OCI-LY7 (cell line): ENCODE data around the gene ACER1.

ENCODE experiments used
- CTCF ChIP-seq: fragments of 200-600 bp; sonication (generic); conservative IDR thresholded peaks from 2 replicates; pipeline ENCODE4 v1.5.1; 2014; ENCODE audit warnings: mild to moderate bottlenecking, antibody characterized with exemption, low read length, moderate library complexity, mixed read lengths
- EZH2phosphoT487 ChIP-seq: fragments of 200-600 bp; sonication (generic); IDR thresholded peaks from 2 replicates; pipeline ENCODE4 v1.6.1; 2018; ENCODE audit warnings: low read depth, borderline replicate concordance, mild to moderate bottlenecking, mixed run types, antibody characterized with exemption, low read length, moderate library complexity, mixed read lengths

GRCh38 chr19:6359568-6360341 lies 26.3 kb upstream of the ACER1 start:
- TF ChIP-seq EZH2phosphoT487 = no peak
- TF ChIP-seq CTCF = no peak
